MM.1S (cell line): ENCODE results near the gene FABP6.

Experiments used
- DNase-seq: peaks from one replicate; pipeline ENCODE4 v3.0.0-alpha.2; 2015
- H2AFZ ChIP-seq: fragments of 300-600 bp; sonication (generic); 2 replicates; pipeline ENCODE4 v1.6.0; 2016; ENCODE audit warnings: antibody characterized with exemption, low read length
- H3F3A ChIP-seq: fragments of 300-600 bp; sonication (generic); 2 replicates; pipeline ENCODE4 v1.6.1; 2016; ENCODE audit warnings: mild to moderate bottlenecking, antibody characterized with exemption, low read length, moderate library complexity, mixed read lengths; ENCODE audit not compliant: insufficient read depth
- H3K27ac ChIP-seq: fragments of 300-600 bp; sonication (generic); 2 replicates; pipeline ENCODE4 v1.5.1; 2016; ENCODE audit warnings: mild to moderate bottlenecking, low read length
- H3K27me3 ChIP-seq: fragments of 300-600 bp; sonication (generic); replicated peaks from 2 replicates; pipeline ENCODE4 v1.6.0; 2016; ENCODE audit warnings: low read length; ENCODE audit not compliant: insufficient read depth
- H3K36me3 ChIP-seq: fragments of 300-600 bp; sonication (generic); replicated peaks from 2 replicates; pipeline ENCODE4 v1.6.1; 2016; ENCODE audit warnings: mild to moderate bottlenecking, low read length, mixed read lengths; ENCODE audit not compliant: insufficient read depth
- H3K4me1 ChIP-seq: fragments of 300-600 bp; sonication (generic); 2 replicates; pipeline ENCODE4 v1.6.1; 2016; ENCODE audit warnings: low read length, mixed read lengths
- H3K4me2 ChIP-seq: fragments of 300-600 bp; sonication (generic); 2 replicates; pipeline ENCODE4 v1.6.0; 2016; ENCODE audit warnings: low read depth, low read length
- H3K4me3 ChIP-seq: fragments of 300-600 bp; sonication (generic); 2 replicates; pipeline ENCODE4 v1.5.1; 2016; ENCODE audit warnings: low read length, mixed read lengths
- H3K79me2 ChIP-seq: fragments of 300-600 bp; sonication (generic); 2 replicates; pipeline ENCODE4 v1.6.1; 2016; ENCODE audit warnings: mixed run types, low read length, mixed read lengths
- H3K9ac ChIP-seq: fragments of 300-600 bp; sonication (generic); 2 replicates; pipeline ENCODE4 v1.6.1; 2016; ENCODE audit warnings: low read length, mixed read lengths
- H3K9me2 ChIP-seq: fragments of 300-600 bp; sonication (generic); replicated peaks from 2 replicates; pipeline ENCODE4 v1.6.1; 2016; ENCODE audit warnings: mild to moderate bottlenecking, low read length, mixed read lengths; ENCODE audit not compliant: insufficient read depth
- H3K9me3 ChIP-seq: fragments of 300-600 bp; sonication (generic); replicated peaks from 2 replicates; pipeline ENCODE4 v1.6.1; 2016; ENCODE audit warnings: mild to moderate bottlenecking, low read length, mixed read lengths; ENCODE audit not compliant: insufficient read depth
- H4K20me1 ChIP-seq: fragments of 300-600 bp; sonication (generic); 2 replicates; pipeline ENCODE4 v1.6.1; 2016; ENCODE audit warnings: mild to moderate bottlenecking, low read length, moderate library complexity, mixed read lengths; ENCODE audit not compliant: insufficient read depth
- EZH2 ChIP-seq: fragments of 300-600 bp; sonication (generic); optimal IDR thresholded peaks from 2 replicates; pipeline ENCODE3; 2017; ENCODE audit warnings: low read depth, mild to moderate bottlenecking, antibody characterized with exemption, low read length, mixed read lengths
- EZH2phosphoT487 ChIP-seq: fragments of 300-600 bp; sonication (generic); IDR thresholded peaks from 2 replicates; pipeline ENCODE4 v1.6.1; 2018; ENCODE audit warnings: antibody characterized with exemption, low read length
- TF ChIP-seq, protein P1 (sequence below): fragments of 300-600 bp; sonication (generic); IDR thresholded peaks from 2 replicates; pipeline ENCODE4 v1.5.1; 2016; ENCODE audit warnings: antibody characterized with exemption, low read length, mixed read lengths

Gene FABP6

GRCh38 chr5:160254706-160255105 is 25.4 kb downstream of the FABP6 start:
- no peaks in the 10 kb centered on the region for H3K36me3 ChIP-seq
- no peak for DNase-seq
- no peaks in the 10 kb centered on the region for H3K4me1 ChIP-seq
- H3K9me3 ChIP-seq, result no peaks in the 10 kb centered on the region
- no peak overlapping the region for H3K4me2 ChIP-seq
- no peak for TF ChIP-seq EZH2phosphoT487
- no peak for TF ChIP-seq EZH2
- TF ChIP-seq, protein P1, sequence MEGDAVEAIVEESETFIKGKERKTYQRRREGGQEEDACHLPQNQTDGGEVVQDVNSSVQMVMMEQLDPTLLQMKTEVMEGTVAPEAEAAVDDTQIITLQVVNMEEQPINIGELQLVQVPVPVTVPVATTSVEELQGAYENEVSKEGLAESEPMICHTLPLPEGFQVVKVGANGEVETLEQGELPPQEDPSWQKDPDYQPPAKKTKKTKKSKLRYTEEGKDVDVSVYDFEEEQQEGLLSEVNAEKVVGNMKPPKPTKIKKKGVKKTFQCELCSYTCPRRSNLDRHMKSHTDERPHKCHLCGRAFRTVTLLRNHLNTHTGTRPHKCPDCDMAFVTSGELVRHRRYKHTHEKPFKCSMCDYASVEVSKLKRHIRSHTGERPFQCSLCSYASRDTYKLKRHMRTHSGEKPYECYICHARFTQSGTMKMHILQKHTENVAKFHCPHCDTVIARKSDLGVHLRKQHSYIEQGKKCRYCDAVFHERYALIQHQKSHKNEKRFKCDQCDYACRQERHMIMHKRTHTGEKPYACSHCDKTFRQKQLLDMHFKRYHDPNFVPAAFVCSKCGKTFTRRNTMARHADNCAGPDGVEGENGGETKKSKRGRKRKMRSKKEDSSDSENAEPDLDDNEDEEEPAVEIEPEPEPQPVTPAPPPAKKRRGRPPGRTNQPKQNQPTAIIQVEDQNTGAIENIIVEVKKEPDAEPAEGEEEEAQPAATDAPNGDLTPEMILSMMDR, result no peak
- H3K9me2 ChIP-seq, result no peaks in the 10 kb centered on the region
- no peaks in the 10 kb centered on the region for H3K27me3 ChIP-seq
- H3K9ac ChIP-seq, result no peak overlapping the region
- H3K27ac ChIP-seq, result no peak overlapping the region
- no peaks in the 10 kb centered on the region for H3K79me2 ChIP-seq
- H4K20me1 ChIP-seq, result no peaks in the 10 kb centered on the region
- H3F3A ChIP-seq, result no peaks in the 10 kb centered on the region
- H3K4me3 ChIP-seq, result no peak overlapping the region
- H2AFZ ChIP-seq, result no peak overlapping the region

DNA sequence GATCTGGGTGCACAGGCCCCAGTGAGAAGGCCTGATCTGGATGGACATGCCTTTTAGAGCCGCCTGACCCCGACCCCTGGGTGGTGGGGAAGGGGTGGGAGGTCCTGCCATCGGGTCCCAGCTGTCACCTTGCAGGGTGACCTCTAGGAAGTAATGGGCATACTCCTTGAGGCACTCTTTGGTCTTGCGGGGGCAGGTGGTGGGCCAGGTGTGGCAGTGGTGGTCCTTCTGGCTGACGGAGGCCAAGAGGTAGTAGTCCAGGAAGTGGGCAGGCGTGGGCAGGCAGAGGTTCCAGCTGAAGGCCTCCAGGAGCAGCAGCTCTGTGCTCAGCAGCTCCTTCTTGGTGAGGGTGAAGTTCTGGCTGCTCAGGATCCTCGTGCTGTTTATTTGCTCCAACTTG is 30.0 kb downstream of the FABP6 start:
- Histone ChIP-seq H3K79me2 (no peaks in the 10 kb centered on the region), H3K27me3 (no peaks in the 10 kb centered on the region), H3K27ac (no peak overlapping the region), H3K4me2 (no peak overlapping the region), H2AFZ (no peak overlapping the region), H3K9me3 (no peaks in the 10 kb centered on the region), H3K36me3 (no peaks in the 10 kb centered on the region), H3F3A (no peaks in the 10 kb centered on the region), H3K9me2 (no peaks in the 10 kb centered on the region), H4K20me1 (no peaks in the 10 kb centered on the region), H3K4me3 (no peak overlapping the region), H3K9ac (no peak overlapping the region), H3K4me1 (no peaks in the 10 kb centered on the region)
- DNase-seq, result no peak
- no peak for TF ChIP-seq EZH2
- TF ChIP-seq EZH2phosphoT487, result no peak
- TF ChIP-seq, protein P1, result no peak

DNA sequence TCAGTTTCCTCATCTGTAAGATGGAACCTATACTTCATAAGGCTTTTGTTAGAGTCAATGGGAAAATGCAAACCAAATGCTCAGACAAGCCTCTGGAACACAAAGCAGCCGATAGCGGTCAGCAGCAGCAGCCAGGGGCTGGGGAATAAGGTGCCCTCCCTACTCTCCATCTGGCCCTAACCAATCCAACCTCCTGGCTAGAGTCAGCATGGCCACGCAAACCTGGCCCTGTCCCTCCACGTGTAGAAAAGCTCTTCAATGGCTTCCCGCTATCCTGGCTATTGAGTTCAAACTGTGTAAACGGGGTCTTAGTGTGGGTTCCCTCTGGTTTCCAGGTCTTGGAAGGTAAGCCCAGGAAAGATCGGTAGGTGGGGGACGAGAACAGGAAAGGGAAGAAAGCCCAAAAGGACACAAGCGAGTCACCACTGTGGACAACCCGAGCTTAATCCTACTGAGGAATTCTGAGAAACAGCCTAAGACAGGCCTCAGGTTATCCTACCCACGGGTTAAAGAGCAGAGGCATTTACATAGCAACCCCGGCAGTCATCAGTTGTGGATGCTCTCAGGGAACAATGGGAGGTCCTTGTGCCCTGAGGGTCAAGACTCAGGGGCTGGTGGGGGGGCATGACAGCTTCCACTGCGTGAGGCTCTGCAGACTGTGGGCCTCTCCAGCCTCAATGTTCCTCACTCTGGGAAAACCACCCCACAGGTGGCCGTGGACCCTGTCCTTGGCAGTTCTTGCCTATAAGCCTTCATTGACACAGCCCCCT is 30.9 kb downstream of the FABP6 start:
- no peaks in the 10 kb centered on the region for H3K36me3 ChIP-seq
- no peak overlapping the region for H3K4me2 ChIP-seq
- H3F3A ChIP-seq, result no peaks in the 10 kb centered on the region
- no peak overlapping the region for H3K9ac ChIP-seq
- no peaks in the 10 kb centered on the region for H4K20me1 ChIP-seq
- no peak for TF ChIP-seq EZH2
- TF ChIP-seq, protein P1, result no peak
- no peak for TF ChIP-seq EZH2phosphoT487
- no peaks in the 10 kb centered on the region for H3K4me1 ChIP-seq
- H3K79me2 ChIP-seq, result no peaks in the 10 kb centered on the region
- no peak for DNase-seq
- no peak overlapping the region for H3K4me3 ChIP-seq
- H3K9me3 ChIP-seq, result no peaks in the 10 kb centered on the region
- no peaks in the 10 kb centered on the region for H3K27me3 ChIP-seq
- no peaks in the 10 kb centered on the region for H3K9me2 ChIP-seq
- H2AFZ ChIP-seq, result no peak overlapping the region
- no peak overlapping the region for H3K27ac ChIP-seq
